Caco-2 (cell line): Measurements from ENCODE around the gene MTG1. TPM values are rescaled to one million over a fixed set of nuclear protein-coding genes. Genes with fewer than 3 reads are reported as not detected.
A peak's percentile ranks its signal among the peaks of the same experiment; 100 is the strongest.

Source experiments
- BruUV-seq: library from RNA; stranded (reverse); fragments of 400-500 nt; replicated peaks from 2 replicates; lab custom pipeline; 2021; lab: Mats Ljungman, UMichigan
- CTCF ChIA-PET: fragments of 300-600 bp; sonication (Branson Sonifier 250); formaldehyde crosslinking; loops from one replicate; lab custom pipeline; 2022; ENCODE audit warnings: antibody characterized with exemption; lab: Charles Lee
- POLR2A ChIA-PET: fragments of 300-600 bp; sonication (Branson Sonifier 250); formaldehyde crosslinking; loops from one replicate; lab custom pipeline; 2022; ENCODE audit warnings: antibody characterized with exemption; lab: Charles Lee
- DNase-seq, 2 experiments: peaks; one replicate each; pipeline versions ENCODE4 v3.0.0 to v3.0.0-alpha.2; 2020 to 2022
- H3K27me3 ChIP-seq: replicated peaks from 2 replicates; pipeline ENCODE4 v1.6.0; 2011; ENCODE audit warnings: low read length; ENCODE audit not compliant: control insufficient read depth, insufficient read depth
- H3K36me3 ChIP-seq: 2 replicates; pipeline ENCODE4 v1.5.1; 2011; ENCODE audit warnings: low read length; ENCODE audit not compliant: control insufficient read depth, insufficient read depth
- H3K4me1 ChIP-seq: fragments of 250-450 bp; sonication (Bioruptor Pico); 2 replicates; pipeline ENCODE4 v1.5.1; 2020; ENCODE audit warnings: mild to moderate bottlenecking
- H3K4me3 ChIP-seq: 2 replicates; pipeline ENCODE4 v1.5.1; 2011; ENCODE audit warnings: low read depth, mild to moderate bottlenecking, control low read depth, low read length
- H3K9me3 ChIP-seq: fragments of 250-450 bp; sonication (Bioruptor Pico); 2 replicates; pipeline ENCODE4 v1.5.1; 2020; ENCODE audit warnings: mild to moderate bottlenecking, moderate library complexity
- H3K27ac Mint-ChIP-seq: one replicate; pipeline ENCODE4 v1.8.0; 2022; ENCODE audit warnings: mixed read lengths; ENCODE audit not compliant: unreplicated experiment
- H3K27me3 Mint-ChIP-seq: one replicate; pipeline ENCODE4 v1.8.0; 2022; ENCODE audit warnings: mixed read lengths; ENCODE audit not compliant: insufficient read depth, unreplicated experiment
- H3K36me3 Mint-ChIP-seq: one replicate; pipeline ENCODE4 v1.8.0; 2022; ENCODE audit warnings: mild to moderate bottlenecking, mixed read lengths; ENCODE audit not compliant: insufficient read depth, unreplicated experiment
- H3K4me1 Mint-ChIP-seq: one replicate; pipeline ENCODE4 v1.8.0; 2022; ENCODE audit warnings: low read depth, mixed read lengths; ENCODE audit not compliant: unreplicated experiment
- H3K4me3 Mint-ChIP-seq: one replicate; pipeline ENCODE4 v1.8.0; 2022; ENCODE audit warnings: mild to moderate bottlenecking, moderate library complexity, mixed read lengths; ENCODE audit not compliant: unreplicated experiment
- H3K9me3 Mint-ChIP-seq: one replicate; pipeline ENCODE4 v1.8.0; 2022; ENCODE audit warnings: mixed read lengths; ENCODE audit not compliant: unreplicated experiment
- intact Hi-C: fragments of 100-400 bp; cut with micrococcal nuclease; formaldehyde crosslinking; loops from one replicate; pipeline ENCODE4 v1.10.0; 2022; ENCODE audit not compliant: unreplicated experiment
- total RNA-seq: library from RNA; stranded (reverse); gene quantifications from 2 replicates; pipeline ENCODE4 v1.2.3, GENCODE V29; 2022
- TF ChIP-seq, protein P1 (sequence below), 2 experiments: fragments of 200-600 bp in 1 of 2; IDR thresholded peaks; 1 replicate in 1 of 2; 2 replicates in 1 of 2; pipeline versions ENCODE4 v1.5.1 to v1.8.0; 2011 to 2022; ENCODE audit warnings: antibody characterized with exemption in 1 of 2, control low read depth in 1 of 2, inconsistent platforms in 1 of 2, low read depth in 1 of 2, low read length in 1 of 2, mild to moderate bottlenecking in 1 of 2, moderate library complexity in 1 of 2; ENCODE audit not compliant: insufficient read depth in 1 of 2, severe bottlenecking in 1 of 2, unreplicated experiment in 1 of 2

The MTG1 gene
- total RNA-seq, 1 experiment from 2014 or later, result 113 TPM

DNA sequence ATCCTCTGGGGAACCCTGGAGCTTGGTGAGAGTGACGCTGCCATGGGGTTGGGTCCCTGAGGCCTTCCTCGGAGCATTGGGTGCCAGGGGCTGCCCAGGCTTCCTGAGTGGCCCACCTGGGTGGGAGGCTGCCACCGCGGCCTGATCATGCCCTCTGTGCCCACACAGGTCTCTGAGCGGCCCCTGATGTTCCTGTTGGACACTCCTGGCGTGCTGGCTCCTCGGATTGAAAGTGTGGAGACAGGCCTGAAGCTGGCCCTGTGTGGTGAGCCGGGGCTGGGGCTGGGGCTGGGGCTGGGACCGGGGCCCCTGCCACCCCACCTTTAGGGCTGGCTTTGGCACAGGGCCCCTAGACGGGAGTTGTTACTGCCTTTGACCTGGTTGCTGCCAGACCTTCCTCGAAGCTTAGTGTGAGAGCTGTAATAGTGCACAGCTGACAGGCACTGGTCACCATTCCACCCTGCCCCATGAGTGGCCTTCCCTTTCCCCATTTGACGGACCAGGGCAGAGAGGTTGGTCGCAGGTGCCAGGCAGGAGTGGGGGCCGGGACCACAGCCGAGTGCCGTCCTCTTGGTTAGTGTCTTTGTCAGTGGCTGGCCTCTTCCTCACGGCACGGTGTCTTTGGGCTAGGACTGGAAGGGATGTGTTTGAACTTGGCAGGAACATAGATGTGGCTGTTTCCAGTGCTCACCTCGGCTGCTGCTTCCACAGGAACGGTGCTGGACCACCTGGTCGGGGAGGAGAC is 8.2 kb downstream of the MTG1 start:
- ChIA-PET CTCF (no interaction called here), POLR2A (no interaction called here)
- Mint-ChIP-seq H3K4me1 (peaks cover 7% of the 10 kb centered on the region), H3K9me3 (no peaks in the 10 kb centered on the region), H3K27me3 (no peaks in the 10 kb centered on the region), H3K36me3 (peaks cover 85% of the 10 kb centered on the region), H3K4me3 (no peak overlapping the region), H3K27ac (no peak overlapping the region)
- H3K4me3 ChIP-seq, result no peak overlapping the region
- H3K36me3 ChIP-seq, result peaks cover 3% of the 10 kb centered on the region
- BruUV-seq, result no TSS peak
- TF ChIP-seq, protein P1, sequence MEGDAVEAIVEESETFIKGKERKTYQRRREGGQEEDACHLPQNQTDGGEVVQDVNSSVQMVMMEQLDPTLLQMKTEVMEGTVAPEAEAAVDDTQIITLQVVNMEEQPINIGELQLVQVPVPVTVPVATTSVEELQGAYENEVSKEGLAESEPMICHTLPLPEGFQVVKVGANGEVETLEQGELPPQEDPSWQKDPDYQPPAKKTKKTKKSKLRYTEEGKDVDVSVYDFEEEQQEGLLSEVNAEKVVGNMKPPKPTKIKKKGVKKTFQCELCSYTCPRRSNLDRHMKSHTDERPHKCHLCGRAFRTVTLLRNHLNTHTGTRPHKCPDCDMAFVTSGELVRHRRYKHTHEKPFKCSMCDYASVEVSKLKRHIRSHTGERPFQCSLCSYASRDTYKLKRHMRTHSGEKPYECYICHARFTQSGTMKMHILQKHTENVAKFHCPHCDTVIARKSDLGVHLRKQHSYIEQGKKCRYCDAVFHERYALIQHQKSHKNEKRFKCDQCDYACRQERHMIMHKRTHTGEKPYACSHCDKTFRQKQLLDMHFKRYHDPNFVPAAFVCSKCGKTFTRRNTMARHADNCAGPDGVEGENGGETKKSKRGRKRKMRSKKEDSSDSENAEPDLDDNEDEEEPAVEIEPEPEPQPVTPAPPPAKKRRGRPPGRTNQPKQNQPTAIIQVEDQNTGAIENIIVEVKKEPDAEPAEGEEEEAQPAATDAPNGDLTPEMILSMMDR (IDR thresholded peaks at IDR 0.05; ENCODE audit: insufficient read depth in 1 of 2, low read depth in 1 of 2, low read length in 1 of 2, severe bottlenecking in 1 of 2, unreplicated experiment in 1 of 2), result no peak
- H3K4me1 ChIP-seq, result no peaks in the 10 kb centered on the region
- intact Hi-C loops, result no loop called here
- no peaks in the 10 kb centered on the region for H3K9me3 ChIP-seq
- H3K27me3 ChIP-seq, result no peaks in the 10 kb centered on the region
- peak in 1 of 2 experiments; percentile 34 for DNase-seq

DNA sequence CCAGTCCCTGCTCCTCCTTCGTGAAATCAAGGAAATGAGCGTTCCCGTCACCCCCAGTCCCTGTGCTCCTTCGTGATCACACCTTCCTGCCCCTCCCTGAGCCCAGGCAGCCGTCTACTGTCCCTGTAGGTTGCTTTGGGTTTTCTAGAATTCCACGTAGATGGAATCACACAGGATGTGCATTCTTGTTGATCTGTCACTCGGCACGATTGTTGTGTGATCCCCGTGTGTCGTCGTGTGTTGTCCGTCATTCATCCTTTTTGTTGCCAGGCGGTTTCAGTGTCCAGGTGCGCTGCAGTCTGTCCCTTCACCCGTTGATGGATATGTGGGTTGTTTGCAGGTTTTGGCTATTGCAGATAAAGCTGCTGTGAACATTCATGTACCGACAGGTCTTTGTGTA is 9.4 kb downstream of the MTG1 start:
- Histone ChIP-seq H3K9me3 (no peaks in the 10 kb centered on the region), H3K4me1 (no peaks in the 10 kb centered on the region), H3K4me3 (no peak overlapping the region), H3K36me3 (peaks cover 3% of the 10 kb centered on the region), H3K27me3 (no peaks in the 10 kb centered on the region)
- H3K27ac Mint-ChIP-seq, result no peak overlapping the region
- BruUV-seq, result no TSS peak
- no peak overlapping the region for H3K4me3 Mint-ChIP-seq
- no peaks in the 10 kb centered on the region for H3K27me3 Mint-ChIP-seq
- no peak for DNase-seq
- peaks cover 85% of the 10 kb centered on the region for H3K36me3 Mint-ChIP-seq
- CTCF ChIA-PET, result no interaction called here
- intact Hi-C loops, result no loop called here
- POLR2A ChIA-PET, result no interaction called here
- no peaks in the 10 kb centered on the region for H3K9me3 Mint-ChIP-seq
- peaks cover 7% of the 10 kb centered on the region for H3K4me1 Mint-ChIP-seq
- TF ChIP-seq, protein P1 (IDR thresholded peaks at IDR 0.05; ENCODE audit: insufficient read depth in 1 of 2, low read depth in 1 of 2, low read length in 1 of 2, severe bottlenecking in 1 of 2, unreplicated experiment in 1 of 2), result no peak

DNA sequence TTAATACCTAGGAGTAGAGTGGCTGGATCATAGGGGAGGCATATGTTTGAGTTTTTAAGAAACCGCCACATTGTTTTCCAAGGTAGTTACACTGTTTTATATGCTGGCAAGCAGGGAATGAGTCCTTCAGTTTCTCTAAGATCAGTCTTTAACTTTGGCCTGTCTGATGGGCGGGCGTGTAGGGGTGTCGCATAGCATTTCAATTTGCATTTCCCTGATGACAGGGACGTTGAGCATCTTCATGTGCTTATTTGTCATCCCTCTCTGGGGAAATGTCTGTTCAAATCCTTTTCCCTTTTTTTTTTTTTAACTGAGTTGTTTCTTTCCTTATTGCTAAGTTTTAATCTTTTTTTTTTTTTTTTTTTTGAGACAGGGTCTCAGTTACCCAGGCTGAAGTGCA is 9.8 kb downstream of the MTG1 start:
- H3K4me1 ChIP-seq, result no peaks in the 10 kb centered on the region
- Mint-ChIP-seq H3K27me3 (no peaks in the 10 kb centered on the region), H3K4me1 (peaks cover 8% of the 10 kb centered on the region), H3K9me3 (peaks cover 3% of the 10 kb centered on the region), H3K27ac (no peak overlapping the region), H3K36me3 (peaks cover 85% of the 10 kb centered on the region), H3K4me3 (no peak overlapping the region)
- ChIA-PET POLR2A (no interaction called here), CTCF (no interaction called here)
- no peak for DNase-seq
- no peak overlapping the region for H3K4me3 ChIP-seq
- TF ChIP-seq, protein P1 (IDR thresholded peaks at IDR 0.05; ENCODE audit: insufficient read depth in 1 of 2, low read depth in 1 of 2, low read length in 1 of 2, severe bottlenecking in 1 of 2, unreplicated experiment in 1 of 2), result no peak
- no TSS peak for BruUV-seq
- intact Hi-C loops, result no loop called here
- H3K27me3 ChIP-seq, result no peaks in the 10 kb centered on the region
- peaks cover 3% of the 10 kb centered on the region for H3K36me3 ChIP-seq
- no peaks in the 10 kb centered on the region for H3K9me3 ChIP-seq
